EH (cell line): ENCODE results near the gene ZNF564.
"Not testable (repeated sequence)": the region's sequence is repeated elsewhere in the genome, so short reads cannot be mapped to it uniquely, and the experiment has no call there.

ENCODE experiments used
- DNase-seq: peaks from one replicate; pipeline ENCODE4 v3.0.0-alpha.2; 2015; ENCODE audit warnings: low read depth

ZNF564 gene

DNA sequence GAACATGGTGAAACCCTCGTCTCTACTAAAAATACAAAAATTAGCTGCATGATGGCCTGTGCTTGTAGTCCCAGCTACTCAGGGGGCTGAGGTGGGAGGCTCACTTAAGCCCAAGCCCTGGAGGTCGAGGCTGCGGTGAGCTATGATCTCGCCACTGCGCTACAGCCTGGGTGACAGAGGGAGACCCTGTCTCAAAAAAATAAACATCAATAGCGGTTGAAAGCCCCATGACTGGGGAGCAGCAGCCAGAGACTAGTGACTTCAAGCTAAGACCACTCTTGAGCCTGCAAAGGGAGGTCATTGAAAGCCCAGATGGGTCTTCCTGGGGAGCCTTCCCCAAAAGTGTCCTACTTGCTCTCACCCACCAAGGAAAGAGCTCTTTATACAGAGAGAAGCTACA lies 54.8 kb downstream of the ZNF564 start:
- DNase-seq, result no peak

DNA sequence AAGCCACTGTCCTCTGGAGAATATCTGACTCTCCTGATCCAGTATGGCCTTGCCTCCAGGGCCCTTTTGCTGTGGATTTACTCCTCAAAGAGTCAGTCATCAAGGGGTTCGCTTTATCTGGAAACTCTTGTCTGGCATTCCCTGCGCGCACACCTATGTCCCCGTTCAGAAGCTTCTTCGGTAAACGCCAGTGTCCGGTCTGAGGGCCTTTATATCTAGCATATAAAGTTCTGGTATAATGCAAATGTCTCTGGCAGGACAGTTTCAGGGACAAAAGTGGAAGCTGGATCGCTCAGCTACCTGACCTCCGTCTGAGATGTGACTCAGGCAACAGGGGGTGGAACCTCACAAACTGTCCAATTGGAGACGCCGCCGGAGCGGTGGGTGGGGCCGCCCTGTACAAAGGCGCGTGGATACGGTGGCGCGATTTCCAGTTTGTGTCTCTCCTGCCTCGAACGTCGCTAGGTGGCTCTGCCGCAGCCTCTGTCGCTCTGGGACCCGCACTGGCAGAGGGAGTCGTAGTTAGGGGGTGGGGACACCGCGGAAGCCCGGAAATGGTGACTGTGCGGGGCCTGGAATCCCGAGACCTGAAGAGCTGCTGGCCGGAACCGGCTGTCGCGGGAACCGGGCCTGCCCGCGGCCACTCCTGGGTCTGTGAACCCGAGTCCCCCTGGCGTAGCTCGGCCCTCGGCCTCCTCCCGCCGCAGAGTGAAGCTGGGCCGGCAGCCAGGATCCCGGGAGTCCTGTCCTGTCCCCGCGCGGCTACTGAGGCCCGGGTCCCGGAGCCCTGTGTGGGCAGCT lies 56.1 kb downstream of the ZNF564 start:
- peak; percentile 91 for DNase-seq

DNA sequence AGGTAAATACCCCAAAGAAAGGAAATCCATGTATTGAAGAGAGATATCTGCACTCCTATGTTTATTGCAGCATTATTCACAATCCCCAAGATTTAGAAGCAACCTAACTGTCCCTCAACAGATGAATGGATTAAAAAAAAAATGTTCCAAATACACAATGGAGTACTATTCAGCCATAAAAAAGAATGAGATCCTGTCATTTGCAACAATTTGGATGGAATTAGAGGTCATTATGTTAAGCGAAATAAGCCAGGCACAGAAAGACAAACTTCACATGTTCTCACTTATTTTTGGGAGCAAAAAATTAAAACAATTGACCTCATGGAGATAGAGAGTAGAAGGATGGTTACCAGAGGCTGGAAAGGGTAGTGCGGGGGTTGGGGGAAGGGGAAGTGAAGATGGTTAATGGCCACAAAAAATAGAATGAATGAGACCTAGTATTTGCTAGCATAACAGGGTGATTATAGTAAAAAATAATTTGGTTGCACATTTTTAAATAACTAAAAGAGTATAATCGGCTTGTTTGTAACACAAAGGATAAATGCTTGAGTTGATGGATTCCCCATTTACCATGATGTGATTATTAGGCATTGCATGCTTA lies 56.9 kb downstream of the ZNF564 start:
- DNase-seq, result no peak

GRCh38 chr19:12486265-12486783 lies 65.0 kb downstream of the ZNF564 start:
- DNase-seq, result not testable (repeated sequence)

- DNase-seq, result no peak
Measured at GRCh38 chr19:12485571-12485970, 65.7 kb downstream of the ZNF564 start.

DNA sequence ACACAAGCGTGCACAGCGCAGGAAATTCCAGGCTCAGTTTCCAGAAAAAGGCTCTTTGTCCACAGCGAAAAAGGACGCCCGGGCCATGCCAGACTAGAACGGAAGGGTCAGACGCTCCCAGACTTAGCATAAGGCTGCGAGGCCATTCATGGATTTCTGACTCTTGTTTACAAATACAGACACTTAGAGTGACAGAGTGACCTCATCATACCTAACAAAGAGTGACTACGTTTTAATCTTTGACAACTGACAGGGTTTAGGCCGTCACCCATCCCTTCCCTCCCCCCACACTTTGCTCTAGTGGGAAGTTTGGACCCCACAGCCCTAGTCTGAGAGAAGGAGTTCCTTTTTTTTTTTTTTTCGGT lies 66.2 kb downstream of the ZNF564 start:
- no peak for DNase-seq

DNA sequence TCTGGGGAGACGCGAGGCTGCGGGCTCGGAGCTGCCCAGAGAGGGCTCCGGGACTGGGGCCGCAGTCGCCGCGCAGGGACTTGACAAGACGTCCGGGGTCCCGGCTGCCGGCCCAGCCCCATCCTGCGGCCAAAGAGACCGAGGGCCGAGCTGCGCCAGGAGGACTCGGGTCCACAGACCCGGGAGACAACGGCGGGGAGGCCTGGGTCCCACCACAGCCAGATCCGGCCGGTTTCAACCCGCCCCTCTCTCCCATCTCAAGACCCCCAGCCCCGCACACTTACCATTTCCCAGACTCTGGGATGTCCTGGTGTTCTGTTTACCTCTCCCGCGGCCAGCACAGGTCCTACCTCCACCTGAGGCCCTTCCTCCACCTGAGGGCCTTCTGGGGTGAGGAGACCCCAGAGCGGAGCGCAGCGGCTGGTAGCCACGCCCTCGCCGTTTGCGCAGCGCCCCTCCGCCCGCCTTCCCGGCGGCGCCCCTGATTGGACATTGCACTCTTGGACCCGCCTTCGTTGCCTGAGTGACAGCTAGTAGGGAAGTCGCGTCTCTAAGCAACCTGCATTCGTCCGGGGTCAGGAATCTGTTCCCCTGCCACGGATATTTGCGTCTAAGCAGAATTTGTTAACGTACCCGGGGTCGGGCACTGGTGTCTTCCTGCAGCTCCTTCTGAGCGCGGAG lies 66.8 kb downstream of the ZNF564 start, which contains the start of gene ZNF709:
ZNF709 (minus strand) TSS at position 446 of the 681 bp plus-strand sequence; CDS start at position 287, 159 bp downstream.
- DNase-seq, result peak; percentile 85

DNA sequence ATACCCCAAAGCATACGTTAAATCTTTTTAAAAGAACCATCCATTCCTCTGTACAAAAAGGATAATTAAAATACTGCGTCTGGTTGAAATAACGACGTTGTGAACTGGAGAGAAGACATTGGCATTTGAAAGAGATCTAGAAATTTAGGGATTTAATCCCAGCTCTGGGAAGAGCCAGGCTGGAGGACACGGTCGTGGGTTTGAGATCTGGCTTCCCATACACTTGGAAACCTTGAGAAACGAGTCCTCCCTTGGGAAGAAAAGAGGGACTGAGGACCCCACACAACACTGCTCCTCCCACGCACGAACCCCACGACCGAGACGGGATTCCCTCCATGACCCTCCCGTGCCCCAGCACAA lies 67.3 kb downstream of the ZNF564 start:
- DNase-seq, result no peak

GRCh38 chr19:12482509-12482886 lies 68.8 kb downstream of the ZNF564 start:
- DNase-seq, result peak; percentile 16

DNA sequence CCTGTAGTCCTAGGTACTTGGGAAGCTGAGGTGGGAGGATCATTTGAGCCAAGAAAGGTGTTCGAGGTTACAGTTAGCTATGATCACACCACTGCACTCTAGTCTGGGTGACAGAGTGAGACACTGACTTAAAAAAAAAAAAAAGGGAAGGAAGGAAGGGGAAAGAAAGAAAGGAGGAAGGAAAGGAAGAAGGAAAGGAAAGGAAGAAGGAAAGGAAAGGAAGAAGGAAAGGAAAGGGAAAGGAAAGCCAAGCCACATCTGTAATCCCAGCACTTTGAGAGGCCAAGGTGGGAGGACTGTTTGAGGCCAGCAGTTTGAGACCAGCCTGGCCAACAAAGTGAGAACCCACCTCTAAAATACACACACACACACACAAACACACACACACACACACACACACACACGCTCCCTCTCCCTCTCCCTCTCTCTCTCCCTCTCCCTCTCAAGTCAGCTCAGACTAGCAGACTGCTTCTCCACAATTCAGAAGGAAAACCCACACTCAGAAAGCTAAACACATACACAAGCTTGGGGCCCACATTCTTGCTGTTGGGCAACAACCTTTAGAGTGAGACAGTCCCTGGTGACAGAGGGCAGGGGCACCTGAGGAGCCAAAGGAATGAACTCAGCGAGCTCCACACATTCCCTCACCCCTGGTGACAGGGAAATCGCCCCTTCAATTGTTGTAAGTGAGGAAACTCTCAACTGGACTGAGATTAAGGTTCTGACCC lies 69.3 kb downstream of the ZNF564 start:
- no peak for DNase-seq

- no peak for DNase-seq
Measured at GRCh38 chr19:12478234-12478941, 72.9 kb downstream of the ZNF564 start.
